Epithelial cell of esophagus (primary cell): ENCODE measurements around the gene DOC2A.

Experiments used
- DNase-seq: peaks from one replicate; pipeline ENCODE4 v3.0.0; 2010; ENCODE audit warnings: low read depth
- H3K4me3 ChIP-seq: 2 replicates; pipeline ENCODE4 v1.5.1; 2011; ENCODE audit warnings: mild to moderate bottlenecking, low read length, control low read depth
- TF ChIP-seq, protein P1 (sequence below): IDR thresholded peaks from 2 replicates; pipeline ENCODE4 v1.5.1; 2011; ENCODE audit warnings: low read depth, mild to moderate bottlenecking, low read length, control low read depth, inconsistent platforms; ENCODE audit not compliant: insufficient read depth; ENCODE audit errors: missing control alignments

Gene DOC2A

DNA sequence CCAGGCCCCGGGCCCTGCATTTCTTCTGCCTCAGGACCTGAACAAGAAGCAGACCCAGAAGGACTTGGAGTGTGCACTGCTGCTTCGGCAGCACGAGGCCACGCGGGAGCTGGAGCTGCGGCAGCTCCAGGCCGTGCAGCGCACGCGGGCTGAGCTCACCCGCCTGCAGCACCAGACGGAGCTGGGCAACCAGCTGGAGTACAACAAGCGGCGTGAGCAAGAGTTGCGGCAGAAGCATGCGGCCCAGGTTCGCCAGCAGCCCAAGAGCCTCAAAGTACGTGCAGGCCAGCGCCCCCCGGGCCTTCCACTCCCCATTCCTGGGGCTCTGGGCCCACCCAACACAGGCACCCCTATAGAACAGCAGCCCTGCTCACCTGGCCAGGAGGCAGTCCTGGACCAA lies 24.6 kb downstream of the DOC2A start:
- TF ChIP-seq, protein P1, sequence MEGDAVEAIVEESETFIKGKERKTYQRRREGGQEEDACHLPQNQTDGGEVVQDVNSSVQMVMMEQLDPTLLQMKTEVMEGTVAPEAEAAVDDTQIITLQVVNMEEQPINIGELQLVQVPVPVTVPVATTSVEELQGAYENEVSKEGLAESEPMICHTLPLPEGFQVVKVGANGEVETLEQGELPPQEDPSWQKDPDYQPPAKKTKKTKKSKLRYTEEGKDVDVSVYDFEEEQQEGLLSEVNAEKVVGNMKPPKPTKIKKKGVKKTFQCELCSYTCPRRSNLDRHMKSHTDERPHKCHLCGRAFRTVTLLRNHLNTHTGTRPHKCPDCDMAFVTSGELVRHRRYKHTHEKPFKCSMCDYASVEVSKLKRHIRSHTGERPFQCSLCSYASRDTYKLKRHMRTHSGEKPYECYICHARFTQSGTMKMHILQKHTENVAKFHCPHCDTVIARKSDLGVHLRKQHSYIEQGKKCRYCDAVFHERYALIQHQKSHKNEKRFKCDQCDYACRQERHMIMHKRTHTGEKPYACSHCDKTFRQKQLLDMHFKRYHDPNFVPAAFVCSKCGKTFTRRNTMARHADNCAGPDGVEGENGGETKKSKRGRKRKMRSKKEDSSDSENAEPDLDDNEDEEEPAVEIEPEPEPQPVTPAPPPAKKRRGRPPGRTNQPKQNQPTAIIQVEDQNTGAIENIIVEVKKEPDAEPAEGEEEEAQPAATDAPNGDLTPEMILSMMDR: no peak
- no peak overlapping the region for H3K4me3 ChIP-seq
- DNase-seq: no peak

GRCh38 chr16:29985271-29985811 lies 25.5 kb downstream of the DOC2A start:
- H3K4me3 ChIP-seq: no peak overlapping the region
- TF ChIP-seq, protein P1: no peak
- no peak for DNase-seq

DNA sequence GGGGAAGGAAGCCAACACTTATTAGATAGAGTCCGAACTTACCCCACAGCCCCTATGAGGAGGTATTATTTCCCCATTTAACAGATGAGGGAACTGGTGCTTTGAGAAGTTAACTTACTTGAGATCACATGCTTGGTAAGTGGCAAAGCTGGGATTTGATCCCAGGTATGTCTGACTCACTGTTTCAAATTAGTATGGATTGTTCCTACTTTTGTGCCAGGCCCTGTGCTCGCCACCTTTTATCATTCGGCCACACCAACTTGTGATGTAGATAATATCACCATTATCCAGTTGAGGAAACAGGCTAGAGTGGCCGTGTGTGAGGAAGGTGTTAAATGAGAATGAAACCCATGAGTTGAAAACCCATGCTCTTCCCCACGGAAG lies 26.1 kb downstream of the DOC2A start:
- no peak for DNase-seq
- H3K4me3 ChIP-seq: no peak overlapping the region
- TF ChIP-seq, protein P1: no peak

DNA sequence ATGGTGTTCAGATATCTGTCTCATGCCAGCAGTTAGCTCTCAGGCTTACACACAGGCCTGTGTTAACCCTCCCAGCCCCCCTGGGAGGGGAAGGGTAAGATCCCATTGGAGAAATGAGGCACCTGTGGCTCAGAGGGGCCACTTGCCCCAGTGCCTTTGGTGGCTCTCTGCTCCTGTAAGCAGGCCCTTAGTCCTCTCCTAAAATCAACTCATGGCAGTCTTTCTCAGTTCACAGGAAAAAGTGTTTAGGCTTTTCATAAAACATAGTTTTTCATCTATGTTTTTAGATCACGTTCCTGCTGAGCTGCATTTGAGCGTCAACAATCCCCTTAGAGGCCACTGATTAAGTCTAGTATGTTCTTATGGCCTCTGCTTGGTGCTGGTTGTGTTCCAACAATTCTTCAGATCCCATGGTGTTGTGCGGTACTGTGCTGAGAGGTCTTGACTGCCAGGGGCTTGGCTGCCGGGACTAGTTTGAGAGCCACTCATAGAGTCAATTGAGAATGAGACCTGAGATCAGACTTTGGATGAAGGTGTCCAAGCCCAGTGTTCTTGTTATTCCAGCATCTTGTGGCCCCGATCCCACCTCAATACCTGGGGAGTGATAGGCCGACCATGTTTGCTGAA lies 26.6 kb downstream of the DOC2A start:
- TF ChIP-seq, protein P1: no peak
- H3K4me3 ChIP-seq: no peak overlapping the region
- DNase-seq: no peak

DNA sequence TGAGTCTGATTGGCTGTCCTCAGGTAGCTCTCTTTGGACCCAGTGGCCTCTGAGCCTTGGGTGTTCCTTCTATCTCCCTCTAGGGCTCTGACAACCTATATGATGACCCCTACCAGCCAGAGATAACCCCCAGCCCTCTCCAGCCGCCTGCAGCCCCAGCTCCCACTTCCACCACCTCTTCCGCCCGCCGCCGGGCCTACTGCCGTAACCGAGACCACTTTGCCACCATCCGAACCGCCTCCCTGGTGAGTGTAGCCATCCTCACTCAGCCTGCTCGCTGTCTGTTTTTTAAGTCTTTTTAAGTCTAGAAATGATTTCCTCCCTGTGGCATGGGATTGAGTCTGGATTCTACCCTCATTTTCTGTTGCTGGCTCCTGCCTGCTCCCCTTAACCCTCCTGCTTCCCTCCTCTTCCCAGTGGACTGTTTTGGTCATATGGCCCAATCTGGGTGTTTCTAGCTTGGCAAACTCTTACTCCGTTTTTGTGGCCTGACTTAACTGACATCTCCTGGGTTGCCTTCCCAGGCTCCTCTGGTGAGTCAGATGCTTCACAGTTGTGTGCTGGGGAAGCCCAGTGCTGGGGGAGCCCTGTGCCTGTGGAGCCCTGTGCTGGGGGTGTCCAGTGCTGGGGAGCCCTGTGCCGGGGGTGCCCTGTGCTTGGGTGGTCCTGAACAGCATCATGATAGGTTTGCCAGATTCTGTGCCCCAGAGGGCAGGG lies 27.2 kb downstream of the DOC2A start:
- TF ChIP-seq, protein P1: no peak
- no peak overlapping the region for H3K4me3 ChIP-seq
- DNase-seq: no peak

GRCh38 chr16:29982560-29983419 lies 28.0 kb downstream of the DOC2A start:
- TF ChIP-seq, protein P1: no peak
- no peak overlapping the region for H3K4me3 ChIP-seq
- DNase-seq: no peak
